ENCODE results near the gene PTPN2.

DNA sequence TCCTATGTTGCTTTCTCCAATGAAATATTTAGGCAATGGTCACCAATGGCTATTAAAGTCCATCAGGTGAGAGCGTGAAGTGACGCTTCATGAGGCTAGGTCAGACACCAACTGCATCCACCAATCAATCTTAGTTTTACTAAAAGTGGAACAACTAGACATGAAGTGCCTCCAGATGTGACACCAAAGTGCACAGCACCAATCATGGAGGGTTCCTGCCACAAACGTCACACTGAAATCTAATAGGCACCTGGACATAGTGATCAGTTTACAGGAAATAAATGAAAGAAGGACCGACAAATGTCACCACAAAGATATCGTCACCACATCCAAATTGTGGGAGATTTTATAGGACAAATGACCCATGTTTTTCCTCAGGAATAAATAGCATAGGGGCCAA is 110.7 kb downstream of the PTPN2 start:
- TF ChIP-seq, protein P1, sequence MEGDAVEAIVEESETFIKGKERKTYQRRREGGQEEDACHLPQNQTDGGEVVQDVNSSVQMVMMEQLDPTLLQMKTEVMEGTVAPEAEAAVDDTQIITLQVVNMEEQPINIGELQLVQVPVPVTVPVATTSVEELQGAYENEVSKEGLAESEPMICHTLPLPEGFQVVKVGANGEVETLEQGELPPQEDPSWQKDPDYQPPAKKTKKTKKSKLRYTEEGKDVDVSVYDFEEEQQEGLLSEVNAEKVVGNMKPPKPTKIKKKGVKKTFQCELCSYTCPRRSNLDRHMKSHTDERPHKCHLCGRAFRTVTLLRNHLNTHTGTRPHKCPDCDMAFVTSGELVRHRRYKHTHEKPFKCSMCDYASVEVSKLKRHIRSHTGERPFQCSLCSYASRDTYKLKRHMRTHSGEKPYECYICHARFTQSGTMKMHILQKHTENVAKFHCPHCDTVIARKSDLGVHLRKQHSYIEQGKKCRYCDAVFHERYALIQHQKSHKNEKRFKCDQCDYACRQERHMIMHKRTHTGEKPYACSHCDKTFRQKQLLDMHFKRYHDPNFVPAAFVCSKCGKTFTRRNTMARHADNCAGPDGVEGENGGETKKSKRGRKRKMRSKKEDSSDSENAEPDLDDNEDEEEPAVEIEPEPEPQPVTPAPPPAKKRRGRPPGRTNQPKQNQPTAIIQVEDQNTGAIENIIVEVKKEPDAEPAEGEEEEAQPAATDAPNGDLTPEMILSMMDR (IDR thresholded peaks at IDR 0.05) = no peak
- TF ChIP-seq RAD21 (conservative IDR thresholded peaks at IDR 0.05 in 1 of 2, IDR thresholded peaks at IDR 0.05 in 1 of 2) = no peak
- no peak for TF ChIP-seq ZFP36 (IDR thresholded peaks at IDR 0.05; ENCODE audit: borderline replicate concordance, partially characterized antibody)
- no peak for TF ChIP-seq EP300 (IDR thresholded peaks at IDR 0.05)
- TF ChIP-seq POLR2A (IDR thresholded peaks at IDR 0.05; ENCODE audit: low read length) = no peak
- no peak for TF ChIP-seq EHMT2 (IDR thresholded peaks at IDR 0.05; ENCODE audit: low read depth)
- no peak for TF ChIP-seq BCL3 (IDR thresholded peaks at IDR 0.05)
- no peak for TF ChIP-seq NPAS2 (CRISPR knock-in tag; IDR thresholded peaks at IDR 0.05; ENCODE audit: borderline replicate concordance)
- TF ChIP-seq RARB (CRISPR knock-in tag; IDR thresholded peaks at IDR 0.05) = no peak
- no peak for TF ChIP-seq MAFK (IDR thresholded peaks at IDR 0.05; ENCODE audit: partially characterized antibody)
- no peak for TF ChIP-seq RFX5 (IDR thresholded peaks at IDR 0.05)
- TF ChIP-seq RCOR1 (IDR thresholded peaks at IDR 0.05; ENCODE audit: low read depth, low read length) = no peak
- no peak for TF ChIP-seq JUN (IDR thresholded peaks at IDR 0.05)
